ENCODE measurements around the gene TASP1.

Gene TASP1

DNA sequence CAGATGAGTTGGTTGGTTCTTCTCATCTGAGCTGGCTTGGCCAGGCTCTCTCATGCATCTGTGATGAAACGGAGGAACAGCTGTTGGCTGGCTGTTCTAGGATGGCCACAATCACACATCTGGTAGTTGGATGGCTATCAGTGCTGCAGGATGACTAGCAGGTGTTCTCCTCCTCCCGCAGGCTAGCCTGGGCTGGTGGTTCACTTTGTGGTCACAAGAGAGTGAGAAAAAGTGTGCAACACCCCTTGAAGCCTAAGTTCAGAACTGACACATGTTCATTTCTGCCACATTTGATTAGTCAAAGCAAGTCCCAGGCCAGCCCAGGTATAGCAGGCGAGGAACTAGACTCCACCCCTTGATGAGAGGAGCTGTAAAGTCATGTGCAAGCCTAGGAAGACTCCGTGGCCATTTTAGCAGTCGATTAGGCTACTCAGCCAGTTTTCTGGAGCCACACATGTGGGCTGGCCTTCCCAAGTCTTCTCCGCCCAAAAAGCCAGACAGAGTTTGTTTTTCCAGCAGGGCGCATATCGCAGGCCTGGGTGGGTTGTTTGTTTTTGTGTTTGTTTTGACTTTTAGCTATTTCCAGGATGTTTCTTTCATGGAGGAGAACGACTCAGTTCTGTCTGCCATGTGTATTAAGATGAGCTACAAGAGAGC lies 296.9 kb downstream of the TASP1 start:
- no peak for DNase-seq

DNA sequence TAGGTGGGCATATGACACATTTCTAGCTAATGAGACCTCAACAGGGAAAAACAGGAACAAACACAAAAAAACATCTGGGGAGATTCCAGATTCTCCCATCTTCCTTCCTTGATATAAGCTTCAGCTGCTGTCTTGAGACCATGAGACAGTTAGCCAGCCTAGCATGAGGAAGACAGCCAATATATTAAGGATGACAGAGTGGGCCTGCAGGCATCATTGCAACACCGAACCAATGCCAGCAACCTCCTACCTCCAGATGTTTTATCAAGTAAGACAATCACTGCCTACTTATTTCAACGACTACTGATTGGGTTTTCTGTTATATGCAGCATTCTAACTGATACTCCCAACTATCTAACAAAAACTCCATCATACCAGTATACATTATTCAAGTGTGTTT lies 298.6 kb downstream of the TASP1 start:
- DNase-seq = no peak
